HG02970 (cell line): ENCODE results near the gene NCAM1.

ENCODE experiments used
- ATAC-seq: cut with Tn5 transposase; IDR thresholded peaks from one replicate; pipeline ENCODE4 v1.9.1; 2021; ENCODE audit warnings: mild to moderate bottlenecking, moderate library complexity, moderate number of reproducible peaks; ENCODE audit not compliant: unreplicated experiment, low FRiP score

Gene NCAM1

DNA sequence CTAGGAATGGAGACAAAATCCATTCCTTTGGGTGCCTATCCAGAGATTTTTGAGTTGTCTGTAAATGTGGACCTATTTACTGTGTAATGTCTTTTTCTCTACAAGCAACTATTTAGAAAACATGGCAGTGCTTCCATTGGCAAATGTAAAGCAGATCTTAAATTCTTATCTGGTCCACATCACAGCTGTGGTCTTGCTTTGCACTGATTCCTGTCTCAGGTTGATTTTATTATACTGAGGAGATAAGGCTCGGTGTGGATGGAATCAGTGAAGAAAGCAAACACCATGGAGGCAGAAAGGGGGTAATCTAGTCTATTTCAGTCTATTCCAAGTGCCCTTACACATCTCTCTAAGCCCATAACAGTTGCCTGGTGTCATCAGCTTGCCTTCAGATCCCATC lies 160.5 kb downstream of the NCAM1 start:
- no peak for ATAC-seq

GRCh38 chr11:113124006-113124405 lies 162.8 kb downstream of the NCAM1 start:
- ATAC-seq, result no peak

DNA sequence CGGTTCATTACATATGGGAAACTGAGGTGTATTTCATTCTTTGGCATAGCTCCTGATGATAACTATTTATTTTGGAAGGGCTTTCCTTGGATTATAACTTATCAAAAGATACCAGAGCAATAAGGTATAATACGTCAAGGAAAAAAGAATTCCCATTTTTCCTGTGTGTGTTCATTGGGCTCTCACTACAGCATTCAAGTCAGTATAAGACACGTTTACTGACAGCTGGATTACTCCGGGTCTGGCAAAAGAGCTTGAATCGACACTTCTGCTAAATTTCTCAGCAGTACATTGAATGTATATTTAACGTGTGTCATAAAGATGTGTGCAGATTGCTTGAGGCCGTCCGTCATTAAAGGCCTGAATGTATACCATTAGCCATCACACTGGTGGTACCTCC lies 163.4 kb downstream of the NCAM1 start:
- no peak for ATAC-seq

- ATAC-seq, result no peak
Measured at GRCh38 chr11:113129261-113129992, 168.2 kb downstream of the NCAM1 start.

- no peak for ATAC-seq
Measured at GRCh38 chr11:113131036-113131775, 170.0 kb downstream of the NCAM1 start.

DNA sequence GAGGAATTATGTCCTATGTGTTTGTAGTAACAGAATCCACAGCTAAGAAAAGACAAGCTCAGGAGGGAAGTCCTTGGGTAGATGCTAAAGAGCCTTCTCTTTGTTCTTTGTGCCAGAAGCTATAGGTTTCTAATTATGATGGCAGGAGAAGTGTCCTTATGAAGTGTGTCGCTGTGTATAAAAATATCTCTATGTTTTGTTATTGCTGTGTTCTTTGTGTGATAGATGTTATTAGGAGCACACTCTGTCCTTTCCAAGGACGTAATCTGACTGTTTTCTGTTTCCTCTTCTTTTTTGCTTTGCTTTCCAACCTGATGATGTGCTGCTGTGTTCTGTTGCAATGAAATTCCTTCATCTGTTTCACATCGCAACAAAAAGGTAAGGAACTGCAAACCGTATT lies 171.9 kb downstream of the NCAM1 start:
- no peak for ATAC-seq

DNA sequence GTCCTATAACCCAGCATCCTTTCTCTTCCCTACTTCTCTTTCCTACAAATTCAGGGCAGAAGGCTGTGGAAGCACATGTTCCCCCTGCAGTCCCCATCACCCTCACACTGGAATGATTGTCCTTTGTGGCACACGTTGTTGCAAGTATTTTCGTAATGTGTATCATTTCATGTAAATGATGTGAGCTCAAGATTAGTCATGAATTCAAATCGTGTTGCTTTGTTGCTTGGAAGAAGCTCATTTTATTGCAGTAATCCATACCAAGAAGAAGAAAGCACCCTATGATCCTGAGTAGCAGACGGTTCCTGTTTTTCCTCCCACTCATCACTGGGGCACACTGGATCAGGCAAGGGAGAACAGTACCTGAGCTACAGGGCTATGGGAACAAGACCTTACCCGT lies 173.4 kb downstream of the NCAM1 start:
- ATAC-seq, result no peak

DNA sequence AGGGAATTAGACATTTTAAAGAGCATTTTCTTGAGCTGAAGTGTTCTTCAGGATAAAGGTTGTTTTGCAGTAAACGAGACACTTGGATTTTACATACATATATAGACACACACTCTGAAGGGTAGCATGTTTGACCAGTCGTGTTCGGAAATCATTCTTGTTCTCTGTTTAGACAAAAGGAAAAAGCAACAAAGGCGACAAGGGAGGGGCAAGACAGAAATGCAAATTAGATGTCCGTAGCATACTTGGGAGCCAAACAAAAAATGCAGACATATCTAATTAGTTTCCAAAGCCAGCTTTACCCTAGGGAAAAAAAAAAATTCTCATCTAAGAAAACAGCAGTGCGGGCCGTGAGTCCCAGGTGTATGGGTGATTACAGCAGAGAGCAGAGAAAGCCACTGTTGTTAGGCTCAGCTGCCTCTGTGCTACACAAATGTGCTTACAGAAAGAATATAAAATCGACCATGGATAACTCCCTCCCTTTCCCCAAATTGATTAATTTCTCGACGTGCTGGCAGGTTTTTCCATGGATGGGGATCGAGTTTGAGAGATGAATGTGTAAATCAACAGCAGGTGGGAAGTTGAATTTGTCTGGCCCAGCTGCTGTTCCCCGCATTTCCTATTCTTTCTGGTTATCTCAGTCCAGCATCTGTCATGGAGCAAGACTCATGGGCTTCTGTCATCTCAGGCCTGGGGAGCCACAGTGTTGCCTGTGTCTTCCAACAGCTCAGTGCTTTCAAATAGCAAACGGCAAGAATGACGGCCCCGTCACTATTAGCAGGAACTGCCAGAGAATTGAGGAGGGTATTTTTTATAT lies 176.7 kb downstream of the NCAM1 start:
- no peak for ATAC-seq

DNA sequence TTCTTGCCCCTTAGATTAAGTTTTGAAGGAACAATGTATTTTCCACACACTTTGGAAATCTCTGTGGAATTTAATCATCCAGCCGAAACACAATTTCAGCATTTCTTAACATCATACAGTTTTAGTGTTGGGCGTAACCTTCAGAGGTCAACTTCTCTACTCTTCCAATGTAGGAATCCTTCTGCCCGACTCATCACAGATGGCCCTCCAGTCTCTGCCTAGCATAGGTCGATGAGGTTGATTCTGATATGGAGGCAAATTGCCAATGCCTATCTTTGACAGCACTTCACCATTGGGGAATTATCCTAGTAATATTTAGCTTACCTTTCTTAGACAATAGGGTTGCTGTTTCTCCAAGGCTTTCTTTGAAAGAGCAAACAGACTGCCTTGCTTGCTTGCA lies 177.5 kb downstream of the NCAM1 start:
- no peak for ATAC-seq

GRCh38 chr11:113141010-113141409 lies 179.8 kb downstream of the NCAM1 start:
- no peak for ATAC-seq

GRCh38 chr11:113142508-113142907 lies 181.3 kb downstream of the NCAM1 start:
- no peak for ATAC-seq

DNA sequence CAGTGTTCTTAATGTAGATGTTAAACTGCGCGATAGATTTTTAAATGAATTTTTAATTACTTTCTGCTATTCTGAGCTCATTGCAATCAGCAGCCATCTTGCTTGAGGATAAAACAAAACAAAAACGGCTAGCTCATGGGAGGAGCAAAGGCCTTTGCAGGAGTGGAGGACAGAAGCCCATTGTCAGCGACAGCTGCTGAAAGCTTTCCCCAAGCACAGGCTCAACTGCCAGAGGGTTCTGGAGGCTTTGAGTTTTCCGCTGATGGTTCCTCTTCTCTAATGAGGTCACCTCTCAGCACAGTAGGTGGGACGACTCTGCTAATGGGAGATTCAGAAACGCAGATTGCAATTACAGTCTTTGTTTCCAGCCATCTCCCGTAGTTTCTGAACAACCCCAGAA lies 186.0 kb downstream of the NCAM1 start:
- ATAC-seq, result no peak

GRCh38 chr11:113148076-113148475 lies 186.9 kb downstream of the NCAM1 start:
- ATAC-seq, result no peak

GRCh38 chr11:113148652-113149051 lies 187.4 kb downstream of the NCAM1 start:
- no peak for ATAC-seq

- ATAC-seq, result no peak
Measured at GRCh38 chr11:113151521-113151920, 190.3 kb downstream of the NCAM1 start.

DNA sequence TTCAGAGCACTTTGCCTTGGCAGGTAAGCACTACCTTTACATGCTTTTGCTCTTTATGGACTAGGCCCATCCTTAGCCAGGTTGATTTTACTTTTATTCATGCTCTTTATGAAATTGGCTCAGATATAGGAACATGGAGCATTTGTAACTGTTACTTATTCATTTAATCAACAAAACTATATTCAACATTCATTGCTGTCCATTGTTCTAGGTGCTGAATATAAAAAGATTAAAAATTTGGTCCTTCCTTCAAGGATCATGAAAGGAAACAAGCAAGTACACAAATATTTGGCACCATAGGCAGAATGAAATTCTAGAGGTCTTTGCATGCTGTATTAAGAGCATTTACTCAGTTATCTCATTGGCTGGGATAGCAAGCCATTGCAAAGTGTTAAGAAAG lies 191.3 kb downstream of the NCAM1 start:
- no peak for ATAC-seq

DNA sequence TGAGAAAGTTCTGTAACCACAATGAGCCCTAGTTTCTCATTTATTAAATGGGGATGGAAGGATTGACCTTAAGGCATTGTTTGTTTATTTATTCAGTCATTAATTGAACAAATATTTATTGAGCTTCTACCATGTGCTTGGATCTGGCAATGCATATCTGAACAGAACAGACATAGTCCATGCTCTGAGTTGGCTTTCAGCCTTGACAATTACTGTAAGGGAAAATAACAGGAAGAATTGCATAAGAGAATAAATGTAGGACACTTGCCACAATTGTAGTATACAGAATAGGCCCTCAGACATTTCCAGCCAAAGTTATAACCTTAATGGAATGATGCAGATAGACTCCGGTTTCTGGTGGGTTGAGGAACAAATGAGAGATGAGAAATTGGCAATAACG lies 192.6 kb downstream of the NCAM1 start:
- ATAC-seq, result no peak

GRCh38 chr11:113159988-113160807 lies 199.0 kb downstream of the NCAM1 start:
- ATAC-seq, result no peak

DNA sequence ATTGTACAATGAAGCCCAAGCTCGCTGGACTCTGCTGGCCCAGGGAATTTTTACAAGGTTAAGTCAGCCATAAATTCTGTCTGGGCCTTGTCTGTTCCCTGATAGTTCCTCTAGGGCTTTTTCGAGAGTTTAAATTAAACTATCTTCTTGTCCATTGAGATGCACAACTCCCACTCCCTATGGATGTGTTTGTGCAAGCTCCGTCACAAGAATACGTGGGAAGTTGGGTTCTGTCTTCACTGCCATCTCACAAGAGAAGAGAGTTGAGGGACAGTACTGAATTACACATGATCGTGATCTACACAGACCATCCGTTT lies 199.5 kb downstream of the NCAM1 start:
- ATAC-seq, result no peak

- no peak for ATAC-seq
Measured at GRCh38 chr11:113161711-113162591, 200.7 kb downstream of the NCAM1 start.
